H9 (cell line): ENCODE data around the gene TSPO. TPM values are rescaled to one million over a fixed set of nuclear protein-coding genes. Genes with fewer than 3 reads are reported as not detected.

ENCODE experiments used
- DNase-seq: peaks from one replicate; pipeline ENCODE4 v3.0.0-alpha.2; 2017
- H2AFZ ChIP-seq: one replicate; pipeline ENCODE4 v1.6.1; 2013; ENCODE audit warnings: mild to moderate bottlenecking, low read length, control low read depth, moderate library complexity
- H2AK5ac ChIP-seq: 2 replicates; pipeline ENCODE4 v1.6.1; 2013; ENCODE audit warnings: low read length, control low read depth, mixed read lengths; ENCODE audit not compliant: insufficient read length
- H2BK120ac ChIP-seq: one replicate; pipeline ENCODE4 v1.6.1; 2013; ENCODE audit warnings: low read depth, mild to moderate bottlenecking, low read length, control low read depth, inconsistent platforms; ENCODE audit not compliant: poor library complexity, severe bottlenecking
- H2BK12ac ChIP-seq: 2 replicates; pipeline ENCODE4 v1.6.1; 2013; ENCODE audit warnings: low read length, control low read depth, mixed read lengths, low read depth; ENCODE audit not compliant: insufficient read length
- H2BK15ac ChIP-seq: 2 replicates; pipeline ENCODE4 v1.6.1; 2013; ENCODE audit warnings: low read depth, low read length, control low read depth
- H2BK20ac ChIP-seq: one replicate; pipeline ENCODE4 v1.6.1; 2013; ENCODE audit warnings: low read depth, mild to moderate bottlenecking, low read length, control low read depth, inconsistent platforms; ENCODE audit not compliant: poor library complexity, severe bottlenecking
- H2BK5ac ChIP-seq: 2 replicates; pipeline ENCODE4 v1.6.1; 2013; ENCODE audit warnings: low read length, control low read depth, mixed read lengths; ENCODE audit not compliant: insufficient read length
- H3K14ac ChIP-seq: 2 replicates; pipeline ENCODE4 v1.6.1; 2013; ENCODE audit warnings: low read length, control low read depth; ENCODE audit not compliant: insufficient read depth
- H3K18ac ChIP-seq: 2 replicates; pipeline ENCODE4 v1.6.1; 2013; ENCODE audit warnings: low read depth, mild to moderate bottlenecking, mixed read lengths, low read length, control low read depth; ENCODE audit not compliant: insufficient read length
- H3K23ac ChIP-seq: 2 replicates; pipeline ENCODE4 v1.6.1; 2013; ENCODE audit warnings: low read length, control low read depth, mixed read lengths, low read depth; ENCODE audit not compliant: insufficient read length
- H3K23me2 ChIP-seq: 2 replicates; pipeline ENCODE4 v1.6.1; 2013; ENCODE audit warnings: low read depth, mild to moderate bottlenecking, mixed read lengths, low read length, control low read depth; ENCODE audit not compliant: insufficient read length, poor library complexity, severe bottlenecking
- H3K27ac ChIP-seq: 2 replicates; pipeline ENCODE4 v1.5.1; 2013; ENCODE audit warnings: low read length, control low read depth, mixed read lengths, low read depth; ENCODE audit not compliant: insufficient read length
- H3K27me3 ChIP-seq: 2 replicates; pipeline ENCODE4 v1.6.1; 2013; ENCODE audit warnings: low read length, control low read depth, inconsistent platforms; ENCODE audit not compliant: insufficient read depth
- H3K4ac ChIP-seq: 2 replicates; pipeline ENCODE4 v1.6.1; 2013; ENCODE audit warnings: low read depth, mild to moderate bottlenecking, control low read depth, inconsistent platforms, low read length, moderate library complexity
- H3K4me1 ChIP-seq: 2 replicates; pipeline ENCODE4 v1.6.1; 2013; ENCODE audit warnings: low read length, control low read depth, inconsistent platforms; ENCODE audit not compliant: insufficient read depth
- H3K4me2 ChIP-seq: 2 replicates; pipeline ENCODE4 v1.6.1; 2013; ENCODE audit warnings: low read length, control low read depth, mixed read lengths; ENCODE audit not compliant: insufficient read length, insufficient read depth
- H3K56ac ChIP-seq: 2 replicates; pipeline ENCODE4 v1.6.1; 2013; ENCODE audit warnings: low read depth, mild to moderate bottlenecking, mixed read lengths, low read length, control low read depth; ENCODE audit not compliant: insufficient read length
- H3K79me1 ChIP-seq: 2 replicates; pipeline ENCODE4 v1.6.1; 2013; ENCODE audit warnings: low read depth, mild to moderate bottlenecking, moderate library complexity, low read length, control low read depth, inconsistent platforms; ENCODE audit not compliant: insufficient read depth, poor library complexity, severe bottlenecking
- H3K79me2 ChIP-seq: 2 replicates; pipeline ENCODE4 v1.6.1; 2013; ENCODE audit warnings: low read length, control low read depth, inconsistent platforms; ENCODE audit not compliant: insufficient read depth
- H3K9ac ChIP-seq: 2 replicates; pipeline ENCODE4 v1.6.1; 2013; ENCODE audit warnings: low read length, control low read depth, mixed read lengths; ENCODE audit not compliant: insufficient read length; ENCODE audit errors: extremely low read depth
- H3K9me3 ChIP-seq: one replicate; pipeline ENCODE4 v1.6.1; 2013; ENCODE audit warnings: low read depth, low read length, inconsistent platforms; ENCODE audit not compliant: control insufficient read depth
- H3T11ph ChIP-seq: one replicate; pipeline ENCODE4 v1.6.1; 2013; ENCODE audit warnings: mild to moderate bottlenecking, low read length, control low read depth, inconsistent platforms
- H4K20me1 ChIP-seq: one replicate; pipeline ENCODE4 v1.6.1; 2013; ENCODE audit not compliant: control insufficient read depth, insufficient read length, insufficient read depth
- H4K5ac ChIP-seq: 2 replicates; pipeline ENCODE4 v1.6.1; 2013; ENCODE audit warnings: low read depth, mild to moderate bottlenecking, mixed read lengths, low read length, control low read depth; ENCODE audit not compliant: insufficient read length
- H4K8ac ChIP-seq: replicated peaks from 2 replicates; pipeline ENCODE4 v1.6.1; 2013; ENCODE audit warnings: low read length, control low read depth, mixed read lengths, low read depth; ENCODE audit not compliant: insufficient read length
- H4K91ac ChIP-seq: 2 replicates; pipeline ENCODE4 v1.6.1; 2013; ENCODE audit warnings: low read depth, mild to moderate bottlenecking, moderate library complexity, mixed read lengths, low read length, control low read depth; ENCODE audit not compliant: insufficient read length
- H3K27ac Mint-ChIP-seq, 3 experiments: 2 replicates in 2 of 3; 3 replicates in 1 of 3; pipeline ENCODE4 v1.8.0; 2020 to 2021; ENCODE audit warnings: mixed read lengths in 3 of 3, mild to moderate bottlenecking in 1 of 3, moderate library complexity in 1 of 3
- H3K27me3 Mint-ChIP-seq: 2 replicates; pipeline ENCODE4 v1.8.0; 2021; ENCODE audit warnings: low read depth, mild to moderate bottlenecking, moderate library complexity, mixed read lengths
- H3K36me3 Mint-ChIP-seq, 3 experiments: 2 replicates in 2 of 3; 3 replicates in 1 of 3; pipeline ENCODE4 v1.8.0; 2020 to 2021; ENCODE audit warnings: low read depth in 3 of 3, mixed read lengths in 3 of 3; ENCODE audit not compliant: insufficient read depth in 1 of 3
- H3K4me1 Mint-ChIP-seq, 2 experiments: 2 replicates each; pipeline ENCODE4 v1.8.0; 2020; ENCODE audit warnings: mixed read lengths in 2 of 2
- H3K4me3 Mint-ChIP-seq, 2 experiments: 2 replicates in 1 of 2; 3 replicates in 1 of 2; pipeline ENCODE4 v1.8.0; 2020 to 2021; ENCODE audit warnings: mild to moderate bottlenecking in 2 of 2, mixed read lengths in 2 of 2, moderate library complexity in 1 of 2
- H3K9me3 Mint-ChIP-seq, 2 experiments: 2 replicates in 1 of 2; 3 replicates in 1 of 2; pipeline ENCODE4 v1.8.0; 2020; ENCODE audit warnings: mild to moderate bottlenecking in 2 of 2, mixed read lengths in 2 of 2, moderate library complexity in 1 of 2
- WGBS: extraction: QIAGEN DNeasy Blood & Tissue Kit; methylation state at CpG from one replicate; pipeline ENCODE4 v1.1.7; 2013; ENCODE audit warnings: missing lambda C conversion rate, low lambda C conversion rate, mixed read lengths; ENCODE audit not compliant: insufficient read length; ENCODE audit errors: extremely low coverage; 5-methylcytosine and 5-hydroxymethylcytosine counted together
- total RNA-seq: library from RNA; stranded (reverse); gene quantifications from 2 replicates; pipeline ENCODE4 v1.2.1, GENCODE V29; 2021
- TF ChIP-seq, protein P1 (sequence below): fragments of 200-600 bp; sonication (generic); conservative IDR thresholded peaks from 3 replicates; pipeline ENCODE4 v1.8.0; 2021; ENCODE audit warnings: antibody characterized with exemption, mild to moderate bottlenecking

Gene TSPO
- total RNA-seq, 1 experiment from 2014 or later: 14.8 TPM

DNA sequence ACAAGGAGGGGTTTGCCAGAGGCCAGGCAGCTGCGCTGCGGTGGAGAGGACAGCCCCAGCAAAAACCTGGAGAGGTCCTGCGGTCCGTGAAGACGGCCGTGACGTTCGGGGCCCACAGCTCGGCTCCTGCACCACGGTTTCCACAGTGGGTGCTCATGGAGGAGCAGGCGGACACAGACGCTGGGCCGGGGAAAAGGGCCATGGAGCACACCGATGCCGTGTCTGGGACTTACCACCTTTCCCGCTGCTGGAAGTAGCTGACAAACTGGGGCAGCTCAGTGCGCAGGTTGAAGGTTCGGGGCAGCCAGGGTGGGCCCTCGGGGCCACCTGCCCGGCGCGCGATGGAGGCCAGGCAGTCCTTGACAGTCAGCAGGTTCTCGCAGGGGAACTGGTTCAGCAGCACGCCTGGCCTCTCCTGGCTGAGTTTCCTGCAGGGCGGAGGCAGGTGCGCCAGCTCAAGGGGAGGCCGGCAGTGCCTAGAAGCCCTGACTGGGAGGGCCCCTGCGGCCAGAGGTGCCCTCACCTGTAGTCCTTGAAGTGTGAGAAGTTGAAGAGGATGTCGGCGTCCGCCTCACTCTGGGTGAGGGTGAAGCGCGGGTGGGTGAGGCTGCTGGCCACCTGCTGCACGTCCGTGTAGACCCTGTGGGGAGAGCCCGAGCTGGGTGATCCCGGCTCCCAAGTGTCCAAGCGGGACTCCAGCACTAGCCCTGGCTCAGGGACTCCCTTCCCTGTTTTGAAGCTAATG is 22.8 kb downstream of the TSPO start:
- H3K27me3 ChIP-seq: no peaks in the 10 kb centered on the region
- no peak overlapping the region for H2BK120ac ChIP-seq
- no peaks in the 10 kb centered on the region for H3K4me1 ChIP-seq
- H3K79me2 ChIP-seq: no peaks in the 10 kb centered on the region
- no peak overlapping the region for H4K5ac ChIP-seq
- no peak overlapping the region for H2BK20ac ChIP-seq
- H3K9ac ChIP-seq: no peak overlapping the region
- no peak overlapping the region for H3K23ac ChIP-seq
- H3K4me1 Mint-ChIP-seq: no peaks in the 10 kb centered on the region
- no CpG with 5 or more reads among the region's 39 CpGs for WGBS
- no peak overlapping the region for H3T11ph ChIP-seq
- H3K14ac ChIP-seq: no peak overlapping the region
- no peak overlapping the region for H3K4ac ChIP-seq
- no peak overlapping the region for H2AK5ac ChIP-seq
- no peak overlapping the region for H3K4me2 ChIP-seq
- H2BK5ac ChIP-seq: no peak overlapping the region
- H4K20me1 ChIP-seq: no peaks in the 10 kb centered on the region
- H2BK15ac ChIP-seq: no peak overlapping the region
- H4K91ac ChIP-seq: no peak overlapping the region
- no peak overlapping the region for H2AFZ ChIP-seq
- no peaks in the 10 kb centered on the region for H3K79me1 ChIP-seq
- no peak overlapping the region for H2BK12ac ChIP-seq
- H3K27ac Mint-ChIP-seq: no peak overlapping the region
- no peak for DNase-seq
- no peaks in the 10 kb centered on the region for H3K9me3 Mint-ChIP-seq
- TF ChIP-seq, protein P1, sequence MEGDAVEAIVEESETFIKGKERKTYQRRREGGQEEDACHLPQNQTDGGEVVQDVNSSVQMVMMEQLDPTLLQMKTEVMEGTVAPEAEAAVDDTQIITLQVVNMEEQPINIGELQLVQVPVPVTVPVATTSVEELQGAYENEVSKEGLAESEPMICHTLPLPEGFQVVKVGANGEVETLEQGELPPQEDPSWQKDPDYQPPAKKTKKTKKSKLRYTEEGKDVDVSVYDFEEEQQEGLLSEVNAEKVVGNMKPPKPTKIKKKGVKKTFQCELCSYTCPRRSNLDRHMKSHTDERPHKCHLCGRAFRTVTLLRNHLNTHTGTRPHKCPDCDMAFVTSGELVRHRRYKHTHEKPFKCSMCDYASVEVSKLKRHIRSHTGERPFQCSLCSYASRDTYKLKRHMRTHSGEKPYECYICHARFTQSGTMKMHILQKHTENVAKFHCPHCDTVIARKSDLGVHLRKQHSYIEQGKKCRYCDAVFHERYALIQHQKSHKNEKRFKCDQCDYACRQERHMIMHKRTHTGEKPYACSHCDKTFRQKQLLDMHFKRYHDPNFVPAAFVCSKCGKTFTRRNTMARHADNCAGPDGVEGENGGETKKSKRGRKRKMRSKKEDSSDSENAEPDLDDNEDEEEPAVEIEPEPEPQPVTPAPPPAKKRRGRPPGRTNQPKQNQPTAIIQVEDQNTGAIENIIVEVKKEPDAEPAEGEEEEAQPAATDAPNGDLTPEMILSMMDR: no peak
- H3K27ac ChIP-seq: no peak overlapping the region
- no peaks in the 10 kb centered on the region for H3K9me3 ChIP-seq
- H3K27me3 Mint-ChIP-seq: no peaks in the 10 kb centered on the region
- H3K4me3 Mint-ChIP-seq: no peak overlapping the region
- H3K56ac ChIP-seq: no peak overlapping the region
- H3K23me2 ChIP-seq: no peaks in the 10 kb centered on the region
- no peak overlapping the region for H4K8ac ChIP-seq
- H3K18ac ChIP-seq: no peak overlapping the region
- H3K36me3 Mint-ChIP-seq: peaks cover 25 to 77% (median 67%) of the 10 kb centered on the region in 3 experiments; a peak in 6 of 7 replicates
